ENCODE measurements around the gene HILPDA. TPM values are rescaled to one million over a fixed set of nuclear protein-coding genes. Genes with fewer than 3 reads are reported as not detected.

Gene HILPDA
- total RNA-seq, 2 experiments from 2014 or later = 13.2 to 24.0 TPM

GRCh38 chr7:128420773-128421172 lies 34.9 kb upstream of the HILPDA start:
- H3K4me3 Mint-ChIP-seq = no peak overlapping the region
- H3K27ac Mint-ChIP-seq = no peak overlapping the region
- no peaks in the 10 kb centered on the region for H3K36me3 Mint-ChIP-seq
- CTCF ChIA-PET = interaction anchor here (1.4 to 14.8 kb wide), 2 partner anchors 13 to 41 kb away, joined by 4 to 355 read pairs; partner anchors contain the start of gene IMPDH1
- H3K9me3 Mint-ChIP-seq (ENCODE audit: low read depth) = no peaks in the 10 kb centered on the region
- H3K4me1 Mint-ChIP-seq = peaks cover 16% of the 10 kb centered on the region
- peak; percentile 32 for ATAC-seq
- no peaks in the 10 kb centered on the region for H3K27me3 Mint-ChIP-seq
- DNase-seq = no peak

GRCh38 chr7:128421384-128421783 lies 34.3 kb upstream of the HILPDA start:
- no peaks in the 10 kb centered on the region for H3K27me3 Mint-ChIP-seq

GRCh38 chr7:128422037-128422436 lies 33.6 kb upstream of the HILPDA start:
- Mint-ChIP-seq H3K27me3 (no peaks in the 10 kb centered on the region), H3K36me3 (no peaks in the 10 kb centered on the region), H3K27ac (no peak overlapping the region), H3K9me3 (ENCODE audit: low read depth) (no peaks in the 10 kb centered on the region), H3K4me3 (no peak overlapping the region), H3K4me1 (peaks cover 16% of the 10 kb centered on the region)
- no peak for DNase-seq
- CTCF ChIA-PET = interaction anchor here (0.5 to 14.8 kb wide), 2 partner anchors 14 to 286 kb away, joined by 3 to 355 read pairs; partner anchors contain the start of gene IMPDH1
- ATAC-seq = no peak

More at GRCh38 chr7:128421384-128421783, 34.3 kb upstream of the HILPDA start:
- H3K4me1 Mint-ChIP-seq = peaks cover 16% of the 10 kb centered on the region
- no peak overlapping the region for H3K27ac Mint-ChIP-seq
- ATAC-seq = no peak
- no peaks in the 10 kb centered on the region for H3K9me3 Mint-ChIP-seq (ENCODE audit: low read depth)
- no peak for DNase-seq
- no peaks in the 10 kb centered on the region for H3K36me3 Mint-ChIP-seq
- no peak overlapping the region for H3K4me3 Mint-ChIP-seq
- CTCF ChIA-PET = interaction anchor here (0.5 to 14.8 kb wide), 2 partner anchors 14 to 285 kb away, joined by 3 to 355 read pairs; partner anchors contain the start of gene IMPDH1

- CTCF ChIA-PET = interaction anchor here (0.8 to 14.8 kb wide), 2 partner anchors 15 to 75 kb away, joined by 4 to 355 read pairs; partner anchors contain the start of gene IMPDH1
- Mint-ChIP-seq H3K27me3 (no peaks in the 10 kb centered on the region), H3K4me1 (peaks cover 18% of the 10 kb centered on the region), H3K9me3 (ENCODE audit: low read depth) (no peaks in the 10 kb centered on the region), H3K36me3 (no peaks in the 10 kb centered on the region), H3K27ac (no peak overlapping the region), H3K4me3 (no peak overlapping the region)
- ATAC-seq (no peak), DNase-seq (no peak)
These were observed 32.8 kb upstream of the HILPDA start for GRCh38 chr7:128422842-128423241.

GRCh38 chr7:128424686-128425275 lies 30.9 kb upstream of the HILPDA start:
- no peaks in the 10 kb centered on the region for H3K9me3 Mint-ChIP-seq (ENCODE audit: low read depth)
- DNase-seq (no peak), ATAC-seq (no peak)
- CTCF ChIA-PET = interaction anchor here (0.7 to 14.8 kb wide), 20 partner anchors 11 to 316 kb away, joined by 3 to 355 read pairs (median 16); partner anchors contain the start of genes GARIN1A, HILPDA, IMPDH1 and METTL2B
- no peak overlapping the region for H3K27ac Mint-ChIP-seq
- no peaks in the 10 kb centered on the region for H3K36me3 Mint-ChIP-seq
- peaks cover 30% of the 10 kb centered on the region for H3K4me1 Mint-ChIP-seq
- no peak overlapping the region for H3K4me3 Mint-ChIP-seq
- peaks cover 9% of the 10 kb centered on the region for H3K27me3 Mint-ChIP-seq

GRCh38 chr7:128425850-128426249 lies 29.8 kb upstream of the HILPDA start:
- no peak overlapping the region for H3K4me3 Mint-ChIP-seq
- H3K27me3 Mint-ChIP-seq = peaks cover 9% of the 10 kb centered on the region
- H3K36me3 Mint-ChIP-seq = no peaks in the 10 kb centered on the region
- no peak overlapping the region for H3K27ac Mint-ChIP-seq
- peaks cover 26% of the 10 kb centered on the region for H3K4me1 Mint-ChIP-seq
- CTCF ChIA-PET = interaction anchor here (0.7 to 14.8 kb wide), 27 partner anchors 10 to 459 kb away, joined by 3 to 355 read pairs (median 5); partner anchors contain the start of genes HILPDA, IMPDH1, METTL2B and RBM28
- DNase-seq (peak; percentile 84), ATAC-seq (peak; percentile 60)
- no peaks in the 10 kb centered on the region for H3K9me3 Mint-ChIP-seq (ENCODE audit: low read depth)

GRCh38 chr7:128427289-128427891 lies 28.3 kb upstream of the HILPDA start:
- Mint-ChIP-seq H3K4me3 (no peak overlapping the region), H3K9me3 (ENCODE audit: low read depth) (no peaks in the 10 kb centered on the region), H3K27me3 (peaks cover 15% of the 10 kb centered on the region), H3K4me1 (peaks cover 22% of the 10 kb centered on the region), H3K27ac (no peak overlapping the region), H3K36me3 (no peaks in the 10 kb centered on the region)
- DNase-seq = no peak
- CTCF ChIA-PET = interaction anchor here (0.6 to 14.8 kb wide), 26 partner anchors 9 to 664 kb away, joined by 3 to 355 read pairs (median 8); partner anchors contain the start of genes HILPDA, IMPDH1, METTL2B and RBM28
- ATAC-seq = peak; percentile 54

- H3K4me3 Mint-ChIP-seq = no peak overlapping the region
- ATAC-seq (no peak), DNase-seq (no peak)
- CTCF ChIA-PET = interaction anchor here (1.3 to 14.8 kb wide), 5 partner anchors 22 to 453 kb away, joined by 5 to 355 read pairs (median 51); partner anchors contain the start of genes IMPDH1 and METTL2B
- no peak overlapping the region for H3K27ac Mint-ChIP-seq
- H3K36me3 Mint-ChIP-seq = no peaks in the 10 kb centered on the region
- peaks cover 25% of the 10 kb centered on the region for H3K27me3 Mint-ChIP-seq
- peaks cover 13% of the 10 kb centered on the region for H3K4me1 Mint-ChIP-seq
- H3K9me3 Mint-ChIP-seq (ENCODE audit: low read depth) = no peaks in the 10 kb centered on the region
These were observed 25.5 kb upstream of the HILPDA start for GRCh38 chr7:128430207-128430606.

- Mint-ChIP-seq H3K27me3 (peaks cover 25% of the 10 kb centered on the region), H3K4me3 (no peak overlapping the region), H3K27ac (no peak overlapping the region), H3K4me1 (peaks cover 13% of the 10 kb centered on the region), H3K36me3 (no peaks in the 10 kb centered on the region), H3K9me3 (ENCODE audit: low read depth) (no peaks in the 10 kb centered on the region)
- DNase-seq (no peak), ATAC-seq (no peak)
- CTCF ChIA-PET = interaction anchor here (3.2 to 14.8 kb wide), 3 partner anchors 23 to 30 kb away, joined by 20 to 355 read pairs (median 188); partner anchors contain the start of gene IMPDH1
These were observed 24.5 kb upstream of the HILPDA start for GRCh38 chr7:128431221-128431620.

GRCh38 chr7:128431754-128432153 lies 23.9 kb upstream of the HILPDA start:
- CTCF ChIA-PET = interaction anchor here (1.4 to 14.8 kb wide), 4 partner anchors 24 to 111 kb away, joined by 4 to 355 read pairs (median 12); partner anchors contain the start of gene IMPDH1
- DNase-seq = no peak
- Mint-ChIP-seq H3K27ac (no peak overlapping the region), H3K4me1 (peaks cover 13% of the 10 kb centered on the region), H3K36me3 (no peaks in the 10 kb centered on the region), H3K4me3 (no peak overlapping the region), H3K9me3 (ENCODE audit: low read depth) (no peaks in the 10 kb centered on the region), H3K27me3 (peaks cover 25% of the 10 kb centered on the region)
- ATAC-seq = no peak

- CTCF ChIA-PET = interaction anchor here (1.3 to 14.8 kb wide), 6 partner anchors 8 to 198 kb away, joined by 4 to 355 read pairs (median 18); partner anchors contain the start of gene IMPDH1
- Mint-ChIP-seq H3K27me3 (peaks cover 20% of the 10 kb centered on the region), H3K36me3 (no peaks in the 10 kb centered on the region), H3K4me1 (peaks cover under 1% of the 10 kb centered on the region), H3K9me3 (ENCODE audit: low read depth) (no peaks in the 10 kb centered on the region), H3K27ac (no peak overlapping the region), H3K4me3 (no peak overlapping the region)
- DNase-seq (no peak), ATAC-seq (no peak)
These were observed 21.0 kb upstream of the HILPDA start for GRCh38 chr7:128434413-128435326.

- no peak for ATAC-seq
- Mint-ChIP-seq H3K27ac (no peak overlapping the region), H3K9me3 (ENCODE audit: low read depth) (no peaks in the 10 kb centered on the region), H3K36me3 (no peaks in the 10 kb centered on the region), H3K4me1 (no peaks in the 10 kb centered on the region), H3K27me3 (peaks cover 20% of the 10 kb centered on the region), H3K4me3 (no peak overlapping the region)
- DNase-seq = no peak
- CTCF ChIA-PET = interaction anchor here (0.7 to 5.9 kb wide), 5 partner anchors 9 to 198 kb away, joined by 3 to 46 read pairs (median 4); no protein-coding TSS in a partner anchor
These were observed 20.4 kb upstream of the HILPDA start for GRCh38 chr7:128435327-128435686.
